Measurements from ENCODE around the gene LYPD8. TPM values are rescaled to one million over a fixed set of nuclear protein-coding genes. Genes with fewer than 3 reads are reported as not detected.

LYPD8 gene
- total and polyA plus RNA-seq, 9 of the 15 experiments (the other 6 are each of a cell fraction or from before 2014, with no cell fraction given), result 0.50 to 2.1 (median 1.3) TPM

DNA sequence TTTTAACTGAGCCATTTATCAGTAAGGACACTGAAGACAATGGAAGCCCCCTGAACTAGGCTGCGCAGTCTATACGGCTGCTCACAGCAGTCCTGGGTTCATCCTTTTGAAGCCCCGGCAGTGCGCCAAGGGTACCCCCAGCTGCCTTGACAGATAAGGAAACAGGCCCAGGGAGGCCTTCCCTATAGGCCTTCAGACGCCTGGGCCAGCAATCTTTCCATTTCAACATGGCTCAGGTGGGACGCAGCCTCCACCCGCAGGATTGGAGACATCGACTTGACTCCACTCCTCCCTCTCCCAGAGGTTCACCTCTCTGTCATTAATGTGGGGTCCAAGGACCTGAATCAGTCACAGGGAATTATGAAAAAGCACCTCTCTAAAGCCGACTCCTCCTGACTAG is 2.8 kb upstream of the LYPD8 start (continued):
- TF ChIP-seq, protein P1, sequence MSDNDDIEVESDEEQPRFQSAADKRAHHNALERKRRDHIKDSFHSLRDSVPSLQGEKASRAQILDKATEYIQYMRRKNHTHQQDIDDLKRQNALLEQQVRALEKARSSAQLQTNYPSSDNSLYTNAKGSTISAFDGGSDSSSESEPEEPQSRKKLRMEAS (CRISPR knock-in tag; IDR thresholded peaks at IDR 0.05), result no peak
- TF ChIP-seq CBFA2T2 (conservative IDR thresholded peaks at IDR 0.05) (peak; percentile 58), TAL1 (IDR thresholded peaks at IDR 0.05) (peak; percentile 57; the same call in 1 of the 2 replicates), NFIC (IDR thresholded peaks at IDR 0.05) (peak; percentile 80), DDX20 (tag; IDR thresholded peaks at IDR 0.05; ENCODE audit: low read depth) (no peak), CXXC5 (CRISPR knock-in tag; IDR thresholded peaks at IDR 0.05) (peak; percentile 43; the same call in 1 of the 2 replicates), CBX1 (IDR thresholded peaks at IDR 0.05; ENCODE audit: low read depth) (no peak), SMAD4 (CRISPR knock-in tag; conservative IDR thresholded peaks at IDR 0.05) (peak; percentile 26; the same call in 1 of the 2 replicates), MCM5 (IDR thresholded peaks at IDR 0.05; ENCODE audit: low read depth) (no peak), POLR2AphosphoS5 (IDR thresholded peaks at IDR 0.05; ENCODE audit: control insufficient read depth, insufficient read depth, low read depth, low read length) (peak; percentile 31; the same call in 1 of the 2 replicates), SMAD3 (CRISPR knock-in tag; conservative IDR thresholded peaks at IDR 0.05) (no peak), SNIP1 (IDR thresholded peaks at IDR 0.05; ENCODE audit: low read depth) (no peak), SRF (CRISPR knock-in tag; IDR thresholded peaks at IDR 0.05) (no peak), GATAD2B (IDR thresholded peaks at IDR 0.05; ENCODE audit: borderline replicate concordance) (no peak), KAT7 (CRISPR knock-in tag; IDR thresholded peaks at IDR 0.05; ENCODE audit: borderline replicate concordance) (no peak), KHSRP (IDR thresholded peaks at IDR 0.05) (no peak), ZNF699 (CRISPR knock-in tag; IDR thresholded peaks at IDR 0.05; ENCODE audit: insufficient replicate concordance) (no peak)
- TF ChIP-seq, protein P2, sequence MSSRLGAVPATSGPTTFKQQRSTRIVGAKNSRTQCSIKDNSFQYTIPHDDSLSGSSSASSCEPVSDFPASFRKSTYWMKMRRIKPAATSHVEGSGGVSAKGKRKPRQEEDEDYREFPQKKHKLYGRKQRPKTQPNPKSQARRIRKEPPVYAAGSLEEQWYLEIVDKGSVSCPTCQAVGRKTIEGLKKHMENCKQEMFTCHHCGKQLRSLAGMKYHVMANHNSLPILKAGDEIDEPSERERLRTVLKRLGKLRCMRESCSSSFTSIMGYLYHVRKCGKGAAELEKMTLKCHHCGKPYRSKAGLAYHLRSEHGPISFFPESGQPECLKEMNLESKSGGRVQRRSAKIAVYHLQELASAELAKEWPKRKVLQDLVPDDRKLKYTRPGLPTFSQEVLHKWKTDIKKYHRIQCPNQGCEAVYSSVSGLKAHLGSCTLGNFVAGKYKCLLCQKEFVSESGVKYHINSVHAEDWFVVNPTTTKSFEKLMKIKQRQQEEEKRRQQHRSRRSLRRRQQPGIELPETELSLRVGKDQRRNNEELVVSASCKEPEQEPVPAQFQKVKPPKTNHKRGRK (tag; IDR thresholded peaks at IDR 0.05), result no peak
- TF ChIP-seq, protein P3, sequence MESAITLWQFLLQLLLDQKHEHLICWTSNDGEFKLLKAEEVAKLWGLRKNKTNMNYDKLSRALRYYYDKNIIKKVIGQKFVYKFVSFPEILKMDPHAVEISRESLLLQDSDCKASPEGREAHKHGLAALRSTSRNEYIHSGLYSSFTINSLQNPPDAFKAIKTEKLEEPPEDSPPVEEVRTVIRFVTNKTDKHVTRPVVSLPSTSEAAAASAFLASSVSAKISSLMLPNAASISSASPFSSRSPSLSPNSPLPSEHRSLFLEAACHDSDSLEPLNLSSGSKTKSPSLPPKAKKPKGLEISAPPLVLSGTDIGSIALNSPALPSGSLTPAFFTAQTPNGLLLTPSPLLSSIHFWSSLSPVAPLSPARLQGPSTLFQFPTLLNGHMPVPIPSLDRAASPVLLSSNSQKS (CRISPR knock-in tag; IDR thresholded peaks at IDR 0.05), result no peak

Measured in K562 (cell line).